Stimulated activated CD4-positive, alpha-beta T cell treated with anti-CD3 and anti-CD28 coated beads, Interleukin-12 subunit alpha, Interleukin-12 subunit beta, amount 100 ng/mL, for 48 hours (primary cell): ENCODE results near the gene CFD.
"Not testable (repeated sequence)": the region's sequence is repeated elsewhere in the genome, so short reads cannot be mapped to it uniquely, and the experiment has no call there.

Experiments used
- DNase-seq, 3 donors: peaks; one replicate each; pipeline ENCODE4 v3.0.0-alpha.2; 2020; ENCODE audit warnings: low read depth in 2 of 3, low spot score in 1 of 3

Gene CFD

GRCh38 chr19:870963-871401 lies 11.5 kb downstream of the CFD start:
- DNase-seq: no peak

- no peak for DNase-seq
Measured at GRCh38 chr19:871446-872265, 12.2 kb downstream of the CFD start.

- peak; percentile 72 to 77 (median 76) for DNase-seq
Measured at GRCh38 chr19:872266-872951, 12.9 kb downstream of the CFD start.

DNA sequence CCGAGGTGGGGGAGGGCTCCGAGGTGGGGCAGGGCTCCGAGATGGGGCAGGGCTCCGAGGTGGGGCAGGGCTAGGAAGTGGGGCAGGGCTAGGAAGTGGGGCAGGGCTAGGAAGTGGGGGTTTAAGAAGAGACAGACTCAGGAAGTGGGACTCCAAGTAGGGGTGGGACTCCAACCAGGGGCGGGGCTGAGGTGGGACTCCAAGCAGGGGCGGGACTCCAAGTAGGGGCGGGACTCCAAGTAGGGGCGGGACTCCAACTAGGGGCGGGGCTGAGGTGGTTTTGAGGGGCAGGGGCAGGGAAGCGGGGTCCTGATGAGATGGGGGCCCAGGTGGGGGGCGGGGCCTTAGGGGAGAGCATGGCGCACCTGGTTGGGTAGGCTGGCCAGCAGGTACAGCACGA lies 13.6 kb downstream of the CFD start:
- DNase-seq: peak; percentile 54 to 57 (median 56)

DNA sequence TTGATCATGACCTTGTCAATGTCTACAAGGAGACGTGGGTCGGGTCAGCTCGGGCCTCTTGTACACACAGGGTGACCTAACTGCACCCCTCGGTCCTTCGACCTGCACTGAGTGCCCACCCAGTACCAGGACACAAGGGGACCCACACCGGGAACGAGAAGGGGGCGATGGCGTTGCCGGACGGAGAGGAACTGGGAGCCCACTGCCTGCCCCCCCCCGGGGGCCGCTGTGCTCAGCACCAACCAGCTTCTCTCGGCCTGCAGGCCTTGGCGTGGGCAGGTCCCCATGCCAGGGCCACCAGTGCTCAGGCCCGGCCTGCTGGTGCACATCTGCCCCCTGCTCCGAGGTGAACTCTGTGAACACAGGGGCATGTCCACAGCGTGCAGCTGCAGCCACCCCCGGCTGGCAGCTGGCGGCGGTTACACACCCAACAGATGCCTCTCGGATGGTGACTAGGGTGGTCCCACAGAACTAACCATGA lies 14.1 kb downstream of the CFD start:
- DNase-seq: no peak

- DNase-seq: no peak
Measured at GRCh38 chr19:875265-875879, 15.9 kb downstream of the CFD start.

DNA sequence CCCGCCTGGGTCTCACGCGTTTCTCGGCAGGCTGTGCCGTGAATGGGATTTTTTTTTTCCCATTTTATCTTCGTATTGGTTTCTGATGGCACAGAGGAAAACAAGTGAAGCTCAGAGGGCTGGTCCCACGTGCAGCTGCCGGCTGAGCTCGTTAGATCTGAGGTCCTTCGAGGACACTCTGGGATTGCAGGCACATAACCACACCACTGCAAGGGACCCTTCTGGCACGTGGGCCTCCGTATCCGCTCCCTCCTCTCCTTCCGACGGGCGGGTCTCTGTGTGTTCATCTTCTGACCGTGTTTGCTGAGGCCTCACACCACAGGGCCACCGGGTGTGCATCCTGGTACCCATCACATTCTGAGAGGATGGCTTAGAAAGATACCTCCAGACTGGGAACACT lies 16.6 kb downstream of the CFD start:
- no peak for DNase-seq

DNA sequence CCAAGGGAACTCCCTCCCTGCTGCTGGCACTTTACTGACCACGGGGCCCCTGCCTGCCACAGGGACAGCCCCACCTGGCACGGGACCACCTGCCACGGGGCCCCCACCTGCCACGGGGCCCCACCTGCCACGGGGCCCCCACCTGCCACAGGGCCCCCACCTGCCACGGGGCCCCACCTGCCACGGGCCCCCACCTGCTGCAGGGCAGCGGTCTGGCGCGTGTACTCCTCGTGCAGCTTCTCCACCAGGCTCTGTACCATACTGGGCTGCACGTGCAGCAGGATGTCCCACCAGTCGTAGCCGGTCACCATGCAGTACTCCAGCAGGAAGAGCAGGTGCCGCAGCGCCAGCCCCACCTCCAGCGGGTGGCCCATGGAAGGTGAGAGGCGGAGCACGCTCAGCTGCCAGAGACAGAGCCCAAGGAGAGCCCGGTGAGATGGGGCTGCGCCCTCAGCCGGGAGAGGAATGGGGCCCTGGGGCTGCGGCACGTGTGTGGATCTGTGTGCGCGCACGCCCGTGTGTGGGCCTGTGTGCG lies 17.4 kb downstream of the CFD start:
- DNase-seq: no peak

- DNase-seq: not testable (repeated sequence)
Measured at GRCh38 chr19:877992-878660, 18.7 kb downstream of the CFD start.

DNA sequence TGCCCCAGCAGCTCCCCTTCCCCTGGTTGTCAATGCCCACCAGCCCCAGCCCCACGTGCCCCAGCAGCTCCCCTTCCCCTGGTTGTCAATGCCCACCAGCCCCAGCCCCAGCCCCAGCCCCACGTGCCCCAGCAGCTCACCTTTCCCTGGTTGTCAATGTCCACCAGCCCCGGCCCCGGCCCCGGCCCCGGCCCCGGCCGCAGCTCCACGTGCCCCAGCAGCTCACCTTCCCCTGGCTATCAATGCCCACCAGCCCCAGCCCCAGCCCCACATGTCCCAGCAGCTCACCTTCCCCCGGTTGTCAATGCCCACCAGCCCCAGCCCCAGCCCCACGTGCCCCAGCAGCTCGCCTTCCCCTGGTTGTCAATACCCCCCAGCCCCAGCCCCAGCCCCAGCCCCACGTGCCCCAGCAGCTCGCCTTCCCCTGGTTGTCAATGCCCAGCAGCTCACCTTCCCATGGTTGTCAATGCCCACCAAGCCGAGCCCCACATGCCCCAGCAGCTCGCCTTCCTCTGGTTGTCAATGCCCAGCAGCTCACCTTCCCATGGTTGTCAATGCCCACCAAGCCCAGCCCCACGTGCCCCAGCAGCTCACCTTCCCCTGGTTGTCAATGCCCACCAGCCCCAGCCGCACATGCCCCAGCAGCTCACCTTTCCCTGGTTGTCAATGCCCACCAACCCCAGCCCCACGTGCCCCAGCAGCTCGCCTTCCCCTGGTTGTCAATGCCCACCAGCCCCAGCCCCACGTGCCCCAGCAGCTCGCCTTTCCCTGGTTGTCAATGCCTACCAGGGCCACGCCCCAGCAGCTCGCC lies 19.5 kb downstream of the CFD start:
- not testable (repeated sequence) for DNase-seq

DNA sequence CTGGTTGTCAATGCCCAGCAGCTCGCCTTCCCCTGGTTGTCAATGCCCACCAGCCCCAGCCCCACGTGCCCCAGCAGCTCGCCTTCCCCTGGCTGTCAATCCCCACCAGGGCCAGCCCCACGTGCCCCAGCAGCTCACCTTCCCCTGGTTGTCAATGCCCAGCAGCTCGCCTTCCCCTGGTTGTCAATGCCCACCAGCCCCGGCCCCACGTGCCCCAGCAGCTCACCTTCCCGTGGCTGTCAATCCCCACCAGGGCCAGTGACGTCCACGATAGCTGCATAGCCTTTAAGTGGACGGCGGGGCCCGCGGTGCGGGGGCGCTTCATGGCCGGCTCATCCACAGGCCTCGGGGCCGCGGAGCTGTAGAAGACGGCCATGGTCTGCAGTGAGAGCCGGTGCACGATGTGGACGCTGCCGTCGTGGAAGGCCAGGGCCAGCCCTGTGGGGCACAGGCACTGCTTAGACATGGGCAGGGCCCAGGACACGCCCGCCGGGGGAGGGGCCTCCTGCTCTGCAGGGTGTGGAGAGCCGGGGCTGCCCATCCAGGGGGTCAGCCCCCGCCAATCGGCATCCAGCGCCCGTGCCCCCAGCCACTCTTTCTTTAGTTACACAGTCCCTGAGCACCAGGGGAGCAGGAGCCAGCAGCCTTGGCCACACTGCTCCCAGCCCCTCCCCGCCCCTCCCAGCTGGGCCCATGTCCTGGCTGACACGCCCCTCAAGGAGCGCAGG lies 20.4 kb downstream of the CFD start:
- no peak for DNase-seq

DNA sequence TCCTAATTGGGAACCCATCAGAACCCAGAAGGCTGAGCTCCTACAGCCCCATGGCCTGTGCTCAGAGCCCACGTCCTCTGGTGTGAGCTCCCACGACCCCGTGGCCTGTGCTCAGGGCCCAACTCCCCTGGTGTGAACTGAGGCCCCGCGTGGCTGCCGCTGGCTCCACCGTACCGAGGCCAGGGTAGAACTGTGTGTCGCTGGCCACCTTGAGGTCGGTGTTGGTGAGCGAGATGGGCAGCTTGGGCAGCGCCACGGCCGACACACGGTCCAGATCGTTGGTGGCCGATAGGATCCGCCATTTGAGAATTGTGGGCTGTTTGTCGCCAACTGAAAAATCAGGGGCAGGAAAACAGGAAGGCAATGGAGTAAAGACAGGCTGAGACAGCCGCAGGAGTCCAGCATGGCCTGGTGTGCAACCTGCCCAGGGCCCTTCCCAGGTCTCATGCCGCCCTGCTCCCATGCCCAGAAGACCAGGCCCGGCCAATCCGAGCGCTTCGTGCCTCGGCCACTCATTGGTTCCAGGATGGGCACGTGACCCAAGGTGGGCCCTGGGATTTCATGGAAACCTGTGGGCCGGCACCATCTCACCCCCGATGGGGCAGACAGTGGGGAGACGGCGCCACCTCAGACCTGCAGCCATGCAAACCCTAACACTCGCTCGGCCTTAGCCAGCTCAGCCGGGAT lies 22.1 kb downstream of the CFD start:
- no peak for DNase-seq

- DNase-seq: no peak
Measured at GRCh38 chr19:882871-883497, 23.5 kb downstream of the CFD start.

- no peak for DNase-seq
Measured at GRCh38 chr19:883661-884211, 24.3 kb downstream of the CFD start.

DNA sequence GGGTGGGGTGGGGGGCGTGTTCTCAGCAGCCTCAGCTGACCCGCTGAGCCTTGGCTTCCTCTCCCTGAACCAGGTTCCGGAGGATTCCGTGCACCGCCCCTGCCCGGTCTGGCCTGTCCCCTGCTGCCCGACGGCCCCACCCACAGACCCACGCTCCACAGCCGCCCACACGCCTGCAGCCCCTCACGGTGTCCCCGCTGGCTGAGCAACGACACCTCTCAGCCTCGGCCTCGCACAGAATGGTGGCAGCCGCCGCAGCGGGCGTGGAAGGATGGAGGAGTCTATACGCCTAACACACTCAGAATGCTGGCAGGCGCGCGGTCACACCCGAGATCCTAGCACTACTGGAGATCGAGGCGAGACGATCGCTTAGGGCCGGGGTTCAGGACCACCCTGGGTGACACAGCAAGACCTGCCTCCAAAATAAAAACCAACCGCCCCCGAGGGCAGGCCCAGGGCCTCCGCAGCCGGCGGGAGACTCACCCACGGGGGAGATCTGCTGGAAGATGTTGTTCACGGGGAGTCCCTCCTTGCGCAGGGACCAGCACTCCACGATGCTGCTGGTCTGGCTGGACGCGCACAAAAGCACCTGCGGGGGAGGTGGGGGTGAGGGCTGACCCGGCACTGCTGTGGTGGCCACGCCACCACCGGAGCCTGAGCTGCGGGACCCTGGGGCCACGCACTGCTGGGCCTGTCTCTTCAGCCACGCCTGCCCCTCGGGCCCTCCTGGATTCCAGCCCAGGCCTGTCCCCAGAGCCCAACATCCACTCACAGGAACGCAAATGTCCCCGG lies 25.2 kb downstream of the CFD start:
- no peak for DNase-seq

DNA sequence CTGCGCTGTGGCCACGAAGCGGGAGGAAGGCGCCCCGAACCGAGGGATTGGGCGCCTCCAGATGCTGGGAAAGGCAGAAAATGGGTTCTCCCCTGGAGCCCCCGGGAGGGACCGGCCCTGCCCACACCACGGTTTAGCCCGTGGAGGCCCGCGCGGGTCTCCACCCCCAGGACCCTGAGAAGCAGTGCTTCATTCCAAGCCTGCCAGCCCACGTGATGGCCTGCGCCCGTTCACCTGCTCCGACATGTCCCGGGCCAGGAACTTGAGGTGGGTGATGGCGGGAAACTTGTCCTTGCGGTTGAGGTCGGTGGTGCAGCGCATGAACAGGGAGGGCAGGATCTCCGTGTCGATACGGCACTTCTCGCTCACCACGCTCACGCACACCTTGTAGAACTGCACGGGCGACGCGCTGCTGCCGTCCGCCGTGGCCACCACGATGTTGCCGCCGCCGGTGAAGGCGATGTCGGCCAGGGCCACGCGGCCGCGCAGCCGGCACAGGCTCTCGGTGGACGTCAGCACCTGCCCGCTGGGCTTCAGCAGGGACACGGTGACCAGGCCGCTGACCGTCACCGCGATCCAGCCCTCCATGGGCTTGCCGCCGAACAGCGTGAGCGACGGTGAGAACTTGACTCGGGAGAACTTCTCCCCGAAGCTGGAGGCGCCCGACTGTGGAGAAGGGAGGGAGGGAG lies 26.2 kb downstream of the CFD start:
- no peak for DNase-seq

GRCh38 chr19:887072-887471 lies 27.6 kb downstream of the CFD start:
- no peak for DNase-seq
